ENCODE data around the gene LRCH3.

Gene LRCH3

DNA sequence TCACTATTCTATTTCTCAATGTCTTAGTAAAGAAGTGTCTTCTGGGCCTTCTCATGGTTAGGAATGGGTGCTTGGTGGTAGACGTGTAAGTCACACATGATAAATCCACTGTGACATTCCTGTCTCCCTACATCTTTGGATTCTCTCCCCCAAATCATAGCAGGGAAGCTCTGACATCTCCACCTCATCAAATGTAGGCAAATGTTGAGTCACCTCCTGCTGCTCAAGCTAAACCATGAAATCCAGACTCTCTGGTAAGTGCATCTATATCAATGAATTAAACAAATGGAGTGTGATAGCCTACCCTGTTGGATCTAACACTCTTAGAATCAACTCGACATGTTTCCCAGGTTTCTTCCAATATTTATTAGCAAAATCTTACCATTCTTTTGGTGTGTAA lies 116.1 kb downstream of the LRCH3 start:
- TF ChIP-seq EGR1 (IDR thresholded peaks at IDR 0.05) (no peak), TCF12 (IDR thresholded peaks at IDR 0.05; ENCODE audit: low read depth) (no peak), CEBPB (IDR thresholded peaks at IDR 0.05) (no peak), YY1 (IDR thresholded peaks at IDR 0.05; ENCODE audit: low read depth) (no peak), TEAD4 (IDR thresholded peaks at IDR 0.05) (no peak), FOXM1 (IDR thresholded peaks at IDR 0.05; ENCODE audit: borderline replicate concordance, low read depth) (no peak), TAF1 (IDR thresholded peaks at IDR 0.05; ENCODE audit: low read depth) (no peak), ZBTB7A (IDR thresholded peaks at IDR 0.05; ENCODE audit: low read depth) (no peak), CREB1 (IDR thresholded peaks at IDR 0.05; ENCODE audit: low read depth) (no peak), NFIC (IDR thresholded peaks at IDR 0.05) (no peak), EP300 (IDR thresholded peaks at IDR 0.05; ENCODE audit: borderline replicate concordance) (no peak), RAD21 (IDR thresholded peaks at IDR 0.05; ENCODE audit: low read depth) (no peak)
- TF ChIP-seq, protein P1, sequence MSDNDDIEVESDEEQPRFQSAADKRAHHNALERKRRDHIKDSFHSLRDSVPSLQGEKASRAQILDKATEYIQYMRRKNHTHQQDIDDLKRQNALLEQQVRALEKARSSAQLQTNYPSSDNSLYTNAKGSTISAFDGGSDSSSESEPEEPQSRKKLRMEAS (IDR thresholded peaks at IDR 0.05) = no peak
- TF ChIP-seq, protein P2, sequence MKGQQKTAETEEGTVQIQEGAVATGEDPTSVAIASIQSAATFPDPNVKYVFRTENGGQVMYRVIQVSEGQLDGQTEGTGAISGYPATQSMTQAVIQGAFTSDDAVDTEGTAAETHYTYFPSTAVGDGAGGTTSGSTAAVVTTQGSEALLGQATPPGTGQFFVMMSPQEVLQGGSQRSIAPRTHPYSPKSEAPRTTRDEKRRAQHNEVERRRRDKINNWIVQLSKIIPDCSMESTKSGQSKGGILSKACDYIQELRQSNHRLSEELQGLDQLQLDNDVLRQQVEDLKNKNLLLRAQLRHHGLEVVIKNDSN (IDR thresholded peaks at IDR 0.05) = no peak
- TF ChIP-seq, protein P3, sequence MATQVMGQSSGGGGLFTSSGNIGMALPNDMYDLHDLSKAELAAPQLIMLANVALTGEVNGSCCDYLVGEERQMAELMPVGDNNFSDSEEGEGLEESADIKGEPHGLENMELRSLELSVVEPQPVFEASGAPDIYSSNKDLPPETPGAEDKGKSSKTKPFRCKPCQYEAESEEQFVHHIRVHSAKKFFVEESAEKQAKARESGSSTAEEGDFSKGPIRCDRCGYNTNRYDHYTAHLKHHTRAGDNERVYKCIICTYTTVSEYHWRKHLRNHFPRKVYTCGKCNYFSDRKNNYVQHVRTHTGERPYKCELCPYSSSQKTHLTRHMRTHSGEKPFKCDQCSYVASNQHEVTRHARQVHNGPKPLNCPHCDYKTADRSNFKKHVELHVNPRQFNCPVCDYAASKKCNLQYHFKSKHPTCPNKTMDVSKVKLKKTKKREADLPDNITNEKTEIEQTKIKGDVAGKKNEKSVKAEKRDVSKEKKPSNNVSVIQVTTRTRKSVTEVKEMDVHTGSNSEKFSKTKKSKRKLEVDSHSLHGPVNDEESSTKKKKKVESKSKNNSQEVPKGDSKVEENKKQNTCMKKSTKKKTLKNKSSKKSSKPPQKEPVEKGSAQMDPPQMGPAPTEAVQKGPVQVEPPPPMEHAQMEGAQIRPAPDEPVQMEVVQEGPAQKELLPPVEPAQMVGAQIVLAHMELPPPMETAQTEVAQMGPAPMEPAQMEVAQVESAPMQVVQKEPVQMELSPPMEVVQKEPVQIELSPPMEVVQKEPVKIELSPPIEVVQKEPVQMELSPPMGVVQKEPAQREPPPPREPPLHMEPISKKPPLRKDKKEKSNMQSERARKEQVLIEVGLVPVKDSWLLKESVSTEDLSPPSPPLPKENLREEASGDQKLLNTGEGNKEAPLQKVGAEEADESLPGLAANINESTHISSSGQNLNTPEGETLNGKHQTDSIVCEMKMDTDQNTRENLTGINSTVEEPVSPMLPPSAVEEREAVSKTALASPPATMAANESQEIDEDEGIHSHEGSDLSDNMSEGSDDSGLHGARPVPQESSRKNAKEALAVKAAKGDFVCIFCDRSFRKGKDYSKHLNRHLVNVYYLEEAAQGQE (IDR thresholded peaks at IDR 0.05; ENCODE audit: low read depth) = no peak

- TF ChIP-seq RAD21 (IDR thresholded peaks at IDR 0.05; ENCODE audit: low read depth) = no peak
- no peak for TF ChIP-seq EGR1 (IDR thresholded peaks at IDR 0.05)
- no peak for TF ChIP-seq TEAD4 (IDR thresholded peaks at IDR 0.05)
- TF ChIP-seq, protein P1 (IDR thresholded peaks at IDR 0.05) = no peak
- peak; percentile 63 for TF ChIP-seq CEBPB (IDR thresholded peaks at IDR 0.05)
- TF ChIP-seq NFIC (IDR thresholded peaks at IDR 0.05) = no peak
Observed at GRCh38 chr3:197908957-197909701, 118.1 kb downstream of the LRCH3 start.

GRCh38 chr3:197912741-197913476 lies 121.9 kb downstream of the LRCH3 start:
- TF ChIP-seq, protein P2 (IDR thresholded peaks at IDR 0.05) = no peak
- TF ChIP-seq FOXM1 (IDR thresholded peaks at IDR 0.05; ENCODE audit: borderline replicate concordance, low read depth) (no peak), TAF1 (IDR thresholded peaks at IDR 0.05; ENCODE audit: low read depth) (no peak), EGR1 (IDR thresholded peaks at IDR 0.05) (no peak), TEAD4 (IDR thresholded peaks at IDR 0.05) (no peak)

DNA sequence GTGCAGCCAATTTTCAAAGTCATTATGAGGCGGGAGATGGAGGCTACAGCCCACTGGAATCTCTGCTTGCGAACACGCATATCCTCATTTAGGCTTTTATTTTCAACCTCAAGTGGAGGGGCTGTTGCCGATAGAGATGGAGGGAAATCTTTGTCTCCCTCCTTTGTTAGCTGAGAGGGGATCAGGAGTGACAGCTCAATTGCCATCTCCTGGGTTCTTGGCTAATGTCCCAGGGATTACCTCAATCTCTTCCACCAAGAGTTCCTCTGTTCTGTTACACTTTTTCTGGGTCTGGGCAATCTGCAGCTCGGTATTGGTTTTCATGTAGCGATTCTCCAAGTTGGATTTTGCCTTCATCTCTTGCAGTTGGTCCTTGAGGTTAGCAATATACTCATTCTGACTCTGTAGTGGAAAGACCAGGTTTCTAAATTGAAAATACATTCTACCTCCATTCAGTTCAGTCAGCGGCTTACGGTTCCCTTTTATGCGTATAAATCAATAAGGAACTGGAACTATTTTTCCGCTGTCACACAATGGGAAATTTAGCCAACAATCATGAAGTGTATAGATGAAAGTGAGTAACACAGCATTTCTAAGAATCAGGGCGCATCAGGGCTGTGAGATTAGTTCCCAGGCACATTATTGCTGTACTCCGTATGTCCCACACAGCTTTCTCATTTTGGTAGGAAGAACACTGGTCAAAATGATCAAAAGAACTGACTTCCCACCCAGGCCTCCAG lies 122.8 kb downstream of the LRCH3 start:
- no peak for TF ChIP-seq TAF1 (IDR thresholded peaks at IDR 0.05; ENCODE audit: low read depth)
- TF ChIP-seq, protein P3 (IDR thresholded peaks at IDR 0.05; ENCODE audit: low read depth) = no peak
- TF ChIP-seq TCF12 (IDR thresholded peaks at IDR 0.05; ENCODE audit: low read depth) = no peak
- TF ChIP-seq, protein P2 (IDR thresholded peaks at IDR 0.05) = no peak
- no peak for TF ChIP-seq RAD21 (IDR thresholded peaks at IDR 0.05; ENCODE audit: low read depth)

DNA sequence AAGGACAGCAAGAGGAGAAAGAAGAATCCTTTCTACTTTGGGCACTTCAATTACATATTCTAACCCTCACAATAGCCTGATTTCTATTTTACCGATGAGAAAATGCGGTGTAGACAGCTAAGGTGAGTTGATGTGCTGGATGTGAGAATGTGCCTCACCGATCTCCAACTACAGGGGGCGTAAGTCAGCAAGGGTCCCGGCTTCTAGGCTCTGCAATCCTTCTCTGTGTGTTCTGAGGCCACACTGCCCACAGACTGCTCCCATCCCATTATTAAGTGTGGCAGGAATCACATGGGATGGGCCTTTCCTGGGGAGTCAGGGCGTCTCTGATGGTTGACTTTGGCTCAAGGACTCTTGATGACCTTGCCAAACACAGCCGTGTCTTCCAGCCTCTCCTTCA lies 135.4 kb downstream of the LRCH3 start:
- no peak for TF ChIP-seq CREB1 (IDR thresholded peaks at IDR 0.05; ENCODE audit: low read depth)
- TF ChIP-seq ZBTB7A (IDR thresholded peaks at IDR 0.05; ENCODE audit: low read depth) = no peak
- no peak for TF ChIP-seq TAF1 (IDR thresholded peaks at IDR 0.05; ENCODE audit: low read depth)
- TF ChIP-seq FOXM1 (IDR thresholded peaks at IDR 0.05; ENCODE audit: borderline replicate concordance, low read depth) = no peak
- TF ChIP-seq TEAD4 (IDR thresholded peaks at IDR 0.05) = no peak
- TF ChIP-seq EGR1 (IDR thresholded peaks at IDR 0.05) = no peak
- TF ChIP-seq RAD21 (IDR thresholded peaks at IDR 0.05; ENCODE audit: low read depth) = peak; percentile 43
